ENCODE measurements around the gene POLR3E. TPM values are rescaled to one million over a fixed set of nuclear protein-coding genes. Genes with fewer than 3 reads are reported as not detected.
"Not testable (repeated sequence)": the region's sequence is repeated elsewhere in the genome, so short reads cannot be mapped to it uniquely, and the experiment has no call there.

Gene POLR3E
- total RNA-seq, 1 experiment from 2014 or later: 82.5 TPM

- DNase-seq (ENCODE audit: low read depth): no peak
Measured at GRCh38 chr16:22360963-22361659, 63.9 kb downstream of the POLR3E start.

DNA sequence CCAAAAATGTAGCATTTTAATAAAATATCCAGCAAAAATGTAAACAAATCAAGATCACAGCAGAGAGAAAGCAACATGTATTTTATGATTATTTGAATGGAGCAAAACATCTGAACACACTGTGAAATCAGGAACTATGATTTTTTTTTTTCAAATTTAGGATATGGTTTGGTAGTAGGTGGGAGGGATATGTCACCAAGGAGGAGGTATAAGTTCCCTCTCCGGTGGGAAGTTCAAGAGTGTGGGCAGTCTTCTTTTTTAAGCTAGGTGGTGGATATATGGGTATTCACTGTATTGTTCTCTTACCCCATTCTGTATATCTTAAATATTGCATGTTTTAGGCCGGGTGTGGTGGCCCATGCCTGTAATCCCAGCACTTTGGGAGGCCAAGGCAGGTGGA lies 67.0 kb downstream of the POLR3E start:
- DNase-seq (ENCODE audit: low read depth): no peak

GRCh38 chr16:22366371-22366770 lies 69.2 kb downstream of the POLR3E start:
- DNase-seq (ENCODE audit: low read depth): no peak

DNA sequence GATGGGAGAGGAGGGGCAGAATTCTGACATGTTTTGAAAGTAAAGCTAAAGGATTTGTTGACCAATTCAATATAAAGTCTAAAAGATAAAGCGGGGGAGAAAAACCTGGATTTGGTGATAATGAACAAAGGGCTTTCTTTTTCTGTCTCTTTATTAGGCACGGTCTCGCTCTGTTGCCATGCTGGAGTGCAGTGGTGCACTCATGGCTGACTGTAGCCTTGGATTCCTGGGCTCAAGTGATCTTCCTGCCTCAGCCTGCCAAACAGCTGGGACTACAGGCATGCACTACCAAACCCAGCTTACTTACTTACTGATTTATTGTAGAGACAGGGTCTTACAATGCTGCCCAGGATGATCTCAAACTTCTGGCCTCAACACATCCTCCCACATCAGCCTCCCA lies 69.7 kb downstream of the POLR3E start:
- DNase-seq (ENCODE audit: low read depth): no peak

DNA sequence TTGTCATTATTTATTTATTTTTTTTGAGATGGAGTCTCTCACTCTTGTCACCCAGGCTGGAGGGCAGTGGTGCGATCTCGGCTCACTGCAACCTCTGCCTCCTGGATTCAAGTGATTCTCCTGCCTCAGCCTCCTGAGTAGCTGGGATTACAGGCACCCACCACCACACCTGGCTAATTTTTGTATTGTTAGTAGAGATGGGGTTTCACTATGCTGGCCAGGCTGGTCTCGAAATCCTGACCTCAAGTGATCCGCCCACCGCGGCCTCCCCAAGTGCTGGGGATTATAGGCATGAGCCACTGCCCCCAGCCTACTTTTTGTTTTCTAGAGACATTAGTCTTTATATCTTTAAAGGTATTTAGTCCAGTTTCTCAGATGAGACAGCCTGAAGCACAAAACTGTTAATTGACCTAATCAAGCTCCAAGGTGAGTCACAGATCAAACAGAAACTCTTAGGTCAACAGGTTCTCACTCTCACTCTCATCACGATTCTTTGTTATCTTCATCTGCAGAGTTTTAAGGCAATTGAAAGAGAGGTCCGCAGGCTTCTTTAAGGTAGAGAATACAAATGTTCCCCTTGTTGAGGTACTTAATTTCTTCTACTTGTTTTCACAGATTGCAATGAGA lies 71.1 kb downstream of the POLR3E start:
- DNase-seq (ENCODE audit: low read depth): not testable (repeated sequence)

- peak; percentile 67 for DNase-seq (ENCODE audit: low read depth)
Measured at GRCh38 chr16:22369221-22369811, 72.1 kb downstream of the POLR3E start.

- DNase-seq (ENCODE audit: low read depth): no peak
Measured at GRCh38 chr16:22370038-22370820, 73.0 kb downstream of the POLR3E start.

DNA sequence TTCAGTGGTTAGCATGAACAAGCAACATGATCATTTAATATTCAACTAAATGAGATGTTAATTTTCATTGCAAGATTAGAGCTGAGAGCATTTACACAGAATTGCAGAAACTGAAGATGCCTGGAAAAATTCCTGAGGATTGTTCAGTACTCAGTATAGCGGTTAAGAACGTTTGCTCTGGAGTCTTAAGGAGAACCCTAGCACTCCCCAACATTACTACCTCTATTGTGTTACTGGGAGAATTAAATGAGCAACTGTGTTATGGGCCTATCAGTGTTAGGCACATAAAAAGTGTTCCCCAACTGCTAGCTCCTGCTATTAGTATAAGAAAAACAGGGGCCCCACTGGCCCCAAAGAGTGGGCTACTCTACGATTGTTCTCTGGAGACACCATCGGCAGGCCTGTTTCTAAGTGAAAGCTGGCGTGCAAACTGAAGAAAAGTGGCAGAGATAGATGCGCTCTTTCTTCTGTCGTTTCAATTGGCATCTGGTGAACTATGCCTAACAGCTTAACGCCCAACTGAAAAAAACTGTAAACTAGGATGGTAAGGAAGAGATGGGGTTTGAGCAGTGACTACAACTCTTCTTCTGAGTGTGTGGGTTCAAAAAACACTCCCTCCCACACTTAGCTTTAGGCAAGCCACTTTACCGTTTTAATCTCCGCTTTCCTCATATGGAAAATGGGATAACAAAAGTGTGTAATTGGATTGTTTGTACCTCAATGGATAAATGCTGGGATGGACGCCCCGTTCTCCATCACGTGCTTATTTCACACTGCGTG lies 75.9 kb downstream of the POLR3E start:
- DNase-seq (ENCODE audit: low read depth): no peak

DNA sequence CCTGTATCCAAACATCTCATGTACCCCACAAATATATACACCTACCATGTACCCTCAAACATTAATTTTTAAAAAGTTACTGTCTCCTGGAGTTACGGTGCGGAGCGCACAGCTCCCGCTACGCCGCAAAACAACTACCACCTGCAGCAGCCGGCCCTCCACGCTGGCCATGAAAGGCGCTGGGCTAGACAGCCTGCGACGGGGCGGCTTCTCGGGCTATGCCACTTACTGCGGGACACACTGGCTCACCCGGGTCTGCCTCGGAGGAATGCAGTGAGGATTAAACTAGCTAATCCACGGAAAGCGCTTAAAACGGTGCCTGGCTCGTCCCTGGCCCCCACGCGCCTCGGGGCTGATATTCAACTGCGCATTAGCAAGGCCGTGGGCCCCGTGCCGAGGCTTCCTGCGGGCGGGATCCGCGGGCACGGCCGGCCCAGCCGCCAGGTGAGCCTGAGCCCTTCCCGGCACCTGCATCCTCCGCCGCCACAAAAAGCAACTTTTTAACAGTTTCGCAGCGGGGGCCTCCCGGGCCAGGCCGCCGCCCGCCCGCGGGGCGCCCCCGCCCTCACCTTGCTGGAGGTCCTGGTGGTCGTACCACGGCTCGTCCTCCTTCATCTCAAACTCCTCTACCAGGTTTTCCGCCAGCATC lies 76.6 kb downstream of the POLR3E start:
- DNase-seq (ENCODE audit: low read depth): peak; percentile 24

- peak; percentile 96 for DNase-seq (ENCODE audit: low read depth)
Measured at GRCh38 chr16:22374311-22375116, 77.3 kb downstream of the POLR3E start, which contains the start of gene CDR2. Gene CDR2 (minus strand): TSS chr16:22374619. CDS start chr16:22374309, 310 bp downstream.

DNA sequence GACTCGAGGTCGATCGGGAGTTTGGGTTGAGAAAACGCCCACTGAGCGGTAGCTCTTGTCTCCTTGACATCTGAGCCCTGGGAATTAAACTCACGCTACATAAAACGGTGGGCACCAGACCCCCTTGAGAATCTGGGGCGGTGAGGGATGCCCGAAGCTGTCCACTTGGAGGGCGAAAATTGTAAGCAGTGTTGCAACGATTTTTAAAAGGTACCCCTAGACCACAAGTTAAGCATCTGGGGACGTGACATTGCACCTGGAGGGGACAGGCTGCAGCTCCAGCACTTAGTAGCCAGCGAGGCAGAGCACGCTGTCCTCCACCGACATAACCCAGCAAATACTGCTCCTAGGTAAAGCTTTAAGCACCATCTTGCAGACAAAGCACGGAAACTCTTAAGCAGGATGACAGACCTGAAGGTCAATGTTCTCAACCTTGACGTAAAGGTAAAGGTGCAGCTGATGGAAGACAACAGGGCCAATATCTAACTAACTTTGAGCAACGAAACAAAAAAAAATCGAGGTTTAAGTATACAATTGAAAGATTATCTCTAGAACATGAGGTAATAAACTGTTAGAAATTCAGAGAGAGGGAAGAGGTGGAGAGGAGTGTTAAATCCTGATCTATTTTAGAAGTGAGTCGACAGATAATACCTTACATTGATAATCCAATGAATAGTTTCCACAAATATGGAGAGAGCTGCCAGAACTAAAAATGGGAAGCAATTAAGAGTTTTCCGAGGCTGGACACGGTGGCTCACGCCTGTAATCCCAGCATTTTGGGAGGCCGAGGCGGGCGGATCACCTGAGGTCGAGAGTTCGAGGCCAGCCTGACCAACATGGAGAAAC lies 78.1 kb downstream of the POLR3E start:
- no peak for DNase-seq (ENCODE audit: low read depth)

- no peak for DNase-seq (ENCODE audit: low read depth)
Measured at GRCh38 chr16:22375963-22376640, 78.9 kb downstream of the POLR3E start.

DNA sequence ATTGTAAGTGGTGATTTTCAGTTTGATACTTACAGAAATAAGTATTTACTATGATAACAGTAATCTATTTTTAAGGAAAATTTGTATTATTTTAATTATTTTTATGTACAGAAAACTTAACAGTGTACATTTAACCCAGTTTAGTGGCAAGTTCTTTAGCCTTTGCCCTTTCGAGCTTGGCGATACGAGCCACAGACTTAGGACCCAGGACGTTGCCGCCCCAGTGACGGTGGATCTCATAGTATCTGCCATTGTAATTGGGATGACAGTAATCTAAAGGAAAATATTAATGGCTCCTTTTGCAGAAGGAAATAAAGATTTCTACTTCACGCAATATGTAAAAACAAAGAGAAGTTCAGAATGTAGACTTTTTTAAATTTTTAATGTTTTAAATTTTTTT lies 82.4 kb downstream of the POLR3E start:
- DNase-seq (ENCODE audit: low read depth): no peak

- DNase-seq (ENCODE audit: low read depth): no peak
Measured at GRCh38 chr16:22380529-22380928, 83.3 kb downstream of the POLR3E start.

- no peak for DNase-seq (ENCODE audit: low read depth)
Measured at GRCh38 chr16:22381392-22381791, 84.2 kb downstream of the POLR3E start.

DNA sequence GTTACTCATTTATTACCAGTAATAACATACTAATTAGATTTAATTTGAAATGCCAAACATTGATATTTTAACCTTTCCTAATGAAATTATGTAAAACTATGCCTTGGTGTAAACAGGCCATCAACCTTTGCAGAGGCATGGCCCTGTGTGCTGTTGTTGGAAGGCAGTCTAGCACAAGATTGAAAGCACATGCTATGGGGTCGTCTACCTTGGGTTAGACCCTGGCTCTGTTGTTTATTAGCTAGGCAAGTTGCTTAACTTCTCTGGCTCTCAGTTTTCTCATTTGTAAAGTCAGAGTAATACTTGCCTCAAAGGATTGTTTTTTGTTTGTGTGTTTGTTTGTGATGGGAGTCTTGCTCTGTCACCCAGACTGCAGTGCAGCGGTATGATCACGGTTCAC lies 86.6 kb downstream of the POLR3E start:
- DNase-seq (ENCODE audit: low read depth): no peak
